ENCODE measurements around the gene MACROD2. TPM values are rescaled to one million over a fixed set of nuclear protein-coding genes. Genes with fewer than 3 reads are reported as not detected.

The MACROD2 gene
- total and polyA plus RNA-seq, 2 experiments from 2014 or later, result 2.8 to 4.3 TPM

- TF ChIP-seq REST (IDR thresholded peaks at IDR 0.05; ENCODE audit: unreplicated experiment) (no peak), ZNF462 (CRISPR knock-in tag; IDR thresholded peaks at IDR 0.05) (no peak), ZNF114 (CRISPR knock-in tag; IDR thresholded peaks at IDR 0.05) (no peak), EZH2phosphoT487 (IDR thresholded peaks at IDR 0.05; ENCODE audit: unreplicated experiment) (no peak), JUNB (IDR thresholded peaks at IDR 0.05; ENCODE audit: unreplicated experiment) (no peak)
Measured at GRCh38 chr20:14384416-14385175, 389.3 kb downstream of the MACROD2 start (continued).

All from GM23338 (cell line).